HG03139 (cell line): ENCODE results near the gene PPP1R3E.
"Not testable (repeated sequence)": the region's sequence is repeated elsewhere in the genome, so short reads cannot be mapped to it uniquely, and the experiment has no call there.

ENCODE experiments used
- ATAC-seq: cut with Tn5 transposase; IDR thresholded peaks from one replicate; pipeline ENCODE4 v1.9.1; 2021; ENCODE audit not compliant: unreplicated experiment

The PPP1R3E gene

GRCh38 chr14:23302290-23303225, at the start of gene PPP1R3E:
TSS of gene PPP1R3E (minus strand) at chr14:23302859. CDS start at chr14:23302576, 283 bp downstream.
- ATAC-seq = peak; percentile 23

DNA sequence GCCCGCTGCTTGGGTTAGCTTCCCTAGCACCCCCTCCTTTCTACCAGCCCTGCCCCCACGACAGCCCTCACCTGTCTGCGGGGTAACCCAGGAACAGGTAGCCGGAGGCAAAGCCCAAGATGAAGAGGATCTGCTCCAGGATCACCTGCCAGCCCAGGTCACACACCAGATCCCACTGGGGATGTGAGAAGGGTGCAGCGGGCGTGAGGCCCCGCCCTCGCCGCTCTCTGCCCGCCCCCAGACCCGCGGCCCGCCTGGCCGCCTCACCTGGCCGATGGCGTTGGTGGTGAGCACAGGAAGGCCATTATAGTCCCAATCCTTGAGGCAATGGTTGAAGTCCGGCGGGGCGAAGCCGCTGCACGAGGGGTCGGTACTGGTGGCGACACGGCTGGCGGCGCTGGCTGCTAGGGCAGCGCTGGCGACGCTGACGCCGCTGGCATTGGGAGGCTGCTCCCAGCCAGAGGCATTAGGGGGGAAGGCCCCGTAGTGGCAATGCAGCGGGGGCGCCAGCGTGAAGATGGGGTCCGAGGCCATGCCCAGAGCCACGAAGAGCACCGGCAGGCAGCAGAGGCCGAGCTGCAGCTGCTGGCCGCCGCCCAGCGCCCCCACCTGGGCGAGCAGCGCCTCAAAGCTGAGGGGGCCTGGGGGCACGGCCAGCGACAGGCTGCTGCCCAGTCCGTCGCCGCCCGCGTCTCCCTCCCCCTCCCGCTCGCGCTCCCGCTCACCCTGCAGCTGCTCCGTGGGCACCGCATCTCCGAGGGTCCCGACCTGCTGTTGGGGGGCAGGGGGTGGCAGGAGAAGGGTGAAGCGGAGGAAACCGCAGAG, 49.2 kb upstream of the PPP1R3E start:
- ATAC-seq = no peak

GRCh38 chr14:23349156-23349845, 46.6 kb upstream of the PPP1R3E start:
- ATAC-seq = no peak

- no peak for ATAC-seq
These were observed 45.6 kb upstream of the PPP1R3E start for GRCh38 chr14:23348297-23348655.

GRCh38 chr14:23347406-23348296, 45.0 kb upstream of the PPP1R3E start:
- no peak for ATAC-seq

DNA sequence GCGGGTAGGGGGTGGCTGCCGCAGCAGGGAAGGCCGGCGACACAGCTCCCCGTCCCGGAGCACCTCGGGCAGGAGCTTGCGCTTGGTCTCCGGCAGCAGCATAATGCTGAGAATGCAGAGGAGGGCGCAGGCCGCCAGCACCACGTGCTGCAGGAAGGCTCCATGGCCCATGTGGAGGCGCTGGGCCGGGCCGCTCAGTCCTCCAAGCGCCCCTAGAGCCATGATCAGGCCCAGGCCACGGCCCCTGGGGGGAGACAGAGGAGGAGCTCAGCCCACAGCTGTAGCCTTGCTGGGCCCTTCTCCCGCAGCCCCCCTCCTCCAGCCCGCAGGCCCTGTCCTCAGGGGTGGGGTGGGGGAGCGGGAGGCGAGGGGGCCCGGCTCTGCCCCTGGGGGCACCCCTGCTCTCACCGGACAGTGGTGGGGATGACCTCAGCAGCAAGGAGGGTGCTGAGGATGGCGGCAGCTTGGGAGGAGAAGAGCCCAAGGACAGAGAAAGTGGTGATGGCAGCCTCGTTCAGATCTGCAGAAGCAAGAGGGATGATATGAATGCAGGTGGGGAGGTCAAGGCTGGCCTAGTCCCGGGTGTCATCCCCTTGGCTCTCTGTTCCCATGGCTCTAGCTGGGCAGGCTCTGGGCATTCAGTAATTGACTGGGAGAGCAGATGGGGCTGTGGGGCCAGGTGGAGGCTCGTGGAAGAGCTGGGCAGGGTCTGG, 44.2 kb upstream of the PPP1R3E start:
- no peak for ATAC-seq

GRCh38 chr14:23345987-23346692, 43.5 kb upstream of the PPP1R3E start:
- ATAC-seq = no peak

DNA sequence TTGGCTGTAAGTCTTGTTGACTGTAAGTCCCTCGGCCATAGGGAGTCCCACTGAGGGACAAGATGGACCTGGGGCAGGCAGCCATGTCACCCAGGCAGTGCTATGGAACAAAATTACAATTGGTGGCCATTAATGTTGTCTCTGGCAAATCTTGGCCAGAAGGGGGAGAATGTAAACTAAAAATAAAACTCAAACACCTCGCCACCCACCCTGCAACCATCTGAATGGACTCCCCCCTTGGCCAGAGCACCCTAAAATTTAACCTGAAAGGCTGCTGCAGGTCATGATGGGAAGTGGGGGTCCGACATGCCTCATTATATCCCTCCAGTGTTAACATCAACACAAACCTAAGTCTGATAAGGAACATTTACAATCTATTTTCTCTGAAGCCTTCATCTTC, 41.8 kb upstream of the PPP1R3E start:
- ATAC-seq = no peak

DNA sequence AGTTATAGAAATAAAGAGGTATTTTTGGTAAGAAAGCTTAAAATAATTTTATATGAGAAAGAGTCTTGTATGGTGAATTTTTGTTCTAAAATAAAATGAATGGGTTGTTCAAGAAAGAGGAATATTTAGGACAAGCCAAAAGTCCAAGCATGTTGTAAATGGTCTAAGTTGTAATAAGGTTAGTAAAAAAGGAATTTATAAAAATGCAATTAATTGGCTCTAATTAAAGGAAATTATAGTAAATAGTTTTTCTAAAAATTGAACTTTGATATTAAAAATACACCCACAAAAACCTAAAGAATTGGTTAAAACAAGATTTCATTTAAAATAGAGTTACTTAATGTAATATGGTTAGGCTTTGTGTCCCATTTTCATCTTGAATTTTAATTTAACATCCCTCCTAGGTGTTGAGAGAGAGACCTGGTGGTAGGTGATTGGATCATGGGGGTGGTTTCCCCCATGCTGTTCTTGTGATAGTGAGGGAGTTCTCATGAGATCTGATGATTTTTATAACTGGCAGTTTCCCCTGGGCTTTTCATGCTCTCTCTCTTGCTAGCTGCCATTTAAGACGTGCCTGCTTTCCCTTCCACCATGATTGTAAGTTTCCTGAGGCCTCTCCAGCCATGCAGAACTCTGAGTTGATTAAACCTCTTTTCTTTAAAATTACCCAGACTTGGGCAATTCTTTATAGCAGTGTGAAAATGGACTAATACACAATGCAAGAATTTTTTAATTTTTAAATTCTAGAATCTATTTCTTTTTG, 37.0 kb upstream of the PPP1R3E start:
- ATAC-seq = no peak

DNA sequence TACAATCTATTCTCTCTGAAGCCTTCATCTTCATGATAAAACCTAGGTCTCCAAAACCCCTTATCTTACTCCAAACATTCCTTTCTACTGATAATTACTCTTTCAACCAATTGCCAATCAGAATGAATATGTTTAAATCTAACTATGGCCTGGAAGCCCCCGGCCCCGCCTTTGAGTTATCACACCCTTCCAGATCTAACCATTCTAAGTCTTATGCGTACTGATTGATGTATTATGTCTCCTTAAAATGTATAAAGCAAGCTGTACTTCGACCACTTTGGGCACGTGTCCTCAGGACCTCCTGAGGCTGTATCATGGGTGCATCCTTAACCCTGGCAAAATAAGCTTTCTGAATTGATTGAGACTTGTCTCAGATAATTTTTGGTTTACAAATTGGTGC, 33.0 kb upstream of the PPP1R3E start:
- no peak for ATAC-seq

DNA sequence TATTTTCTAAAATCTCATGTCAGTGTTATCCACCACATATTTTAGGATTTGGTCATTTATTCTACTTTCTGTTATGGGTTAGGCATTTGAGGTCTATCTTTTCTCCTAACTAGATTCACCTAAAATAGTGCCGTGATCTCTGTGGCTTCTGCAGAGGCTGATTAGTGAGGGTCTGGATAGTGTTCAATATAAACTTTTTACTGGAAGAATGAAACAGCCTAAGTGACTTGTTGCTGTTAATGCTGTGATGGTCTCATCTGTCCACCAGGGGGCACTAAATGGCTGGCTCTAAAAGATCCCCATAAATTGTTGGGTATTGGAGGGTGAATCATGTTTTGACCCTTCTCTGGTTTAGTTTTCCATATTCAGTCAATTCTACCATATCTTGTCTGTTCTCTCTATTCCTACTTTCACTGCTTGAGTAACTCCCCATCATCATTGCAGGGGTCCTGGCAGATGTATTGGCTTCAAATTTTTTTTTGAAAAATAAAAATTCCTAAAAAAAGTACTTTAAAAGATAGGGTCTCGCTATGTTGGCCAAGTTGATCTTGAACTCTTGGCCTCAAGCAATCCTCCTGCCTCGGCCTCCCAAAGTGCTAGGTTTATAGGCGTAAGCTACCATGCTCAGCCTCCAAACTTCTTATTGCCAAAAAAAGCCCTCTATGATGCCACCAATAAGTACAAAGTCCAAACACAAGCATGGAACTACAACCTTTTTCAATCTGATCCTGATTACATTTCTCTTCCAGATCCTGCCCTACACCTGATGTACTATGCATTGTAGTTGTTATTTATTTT, 25.5 kb upstream of the PPP1R3E start:
- no peak for ATAC-seq

DNA sequence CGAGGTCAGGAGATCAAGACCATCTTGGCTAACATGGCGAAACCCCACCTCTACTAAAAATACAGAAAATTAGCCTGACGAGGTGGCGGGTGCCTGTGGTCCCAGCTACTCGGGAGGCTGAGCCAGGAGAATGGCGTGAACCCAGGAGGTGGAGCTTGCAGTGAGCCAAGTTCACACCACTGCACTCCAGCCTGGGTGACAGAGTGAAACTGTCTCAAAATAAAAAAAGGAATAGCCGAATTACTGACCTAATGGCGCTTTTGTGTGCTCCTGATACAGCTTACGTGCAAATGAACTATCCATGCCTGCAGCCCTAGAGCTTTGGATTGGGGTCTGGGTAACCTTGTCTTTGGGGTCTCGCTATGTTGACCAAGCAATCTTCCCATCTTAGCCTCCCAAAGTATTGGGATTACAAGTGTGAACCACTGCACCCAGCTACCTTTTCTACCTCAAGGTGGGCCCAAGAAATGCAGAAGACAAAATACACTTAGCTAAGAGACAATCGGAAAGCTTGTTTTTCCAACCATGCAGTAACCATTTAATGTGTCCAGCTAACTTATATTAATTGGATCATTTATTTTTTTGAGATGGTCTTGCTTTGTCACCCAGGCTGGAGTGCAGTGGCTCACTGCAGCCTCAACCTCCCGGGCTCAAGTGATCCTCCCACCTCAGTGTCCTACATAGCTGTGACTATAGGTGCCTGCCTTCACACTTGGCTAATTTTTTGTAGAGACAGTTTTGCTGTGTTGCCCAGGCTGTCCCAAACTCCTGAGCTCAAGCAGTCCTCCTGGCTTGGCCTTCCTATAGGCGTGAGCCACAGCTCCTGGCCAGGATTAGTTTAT, 24.1 kb upstream of the PPP1R3E start:
- ATAC-seq = no peak

- not testable (repeated sequence) for ATAC-seq
These were observed 23.1 kb upstream of the PPP1R3E start for GRCh38 chr14:23325746-23326145.

GRCh38 chr14:23324993-23325392, 22.3 kb upstream of the PPP1R3E start:
- ATAC-seq = no peak

DNA sequence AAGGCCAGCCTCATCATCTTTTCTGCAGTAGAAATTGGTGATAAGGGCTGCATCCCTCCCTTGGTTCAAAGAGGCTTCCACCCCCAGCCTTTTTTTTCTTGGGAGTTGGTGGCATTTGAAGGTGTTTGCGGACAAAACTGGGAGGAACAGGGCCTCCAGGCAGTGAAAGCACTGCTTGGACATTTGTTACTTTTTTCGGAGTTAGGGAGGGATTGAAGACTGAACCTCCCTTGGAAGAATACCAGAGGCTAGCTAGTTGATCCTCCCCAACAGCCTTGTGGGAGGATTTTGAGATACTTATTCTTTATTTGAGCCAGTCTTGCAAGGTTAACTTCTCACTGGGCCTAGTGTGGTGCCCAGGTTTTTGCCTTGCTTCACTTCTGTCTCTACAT, 21.8 kb upstream of the PPP1R3E start:
- no peak for ATAC-seq

- ATAC-seq = no peak
These were observed 21.3 kb upstream of the PPP1R3E start for GRCh38 chr14:23323838-23324454.
